ENCODE data around the gene PRKCQ. TPM values are rescaled to one million over a fixed set of nuclear protein-coding genes. Genes with fewer than 3 reads are reported as not detected.

The PRKCQ gene
- total RNA-seq, 6 experiments from 2014 or later: not detected

DNA sequence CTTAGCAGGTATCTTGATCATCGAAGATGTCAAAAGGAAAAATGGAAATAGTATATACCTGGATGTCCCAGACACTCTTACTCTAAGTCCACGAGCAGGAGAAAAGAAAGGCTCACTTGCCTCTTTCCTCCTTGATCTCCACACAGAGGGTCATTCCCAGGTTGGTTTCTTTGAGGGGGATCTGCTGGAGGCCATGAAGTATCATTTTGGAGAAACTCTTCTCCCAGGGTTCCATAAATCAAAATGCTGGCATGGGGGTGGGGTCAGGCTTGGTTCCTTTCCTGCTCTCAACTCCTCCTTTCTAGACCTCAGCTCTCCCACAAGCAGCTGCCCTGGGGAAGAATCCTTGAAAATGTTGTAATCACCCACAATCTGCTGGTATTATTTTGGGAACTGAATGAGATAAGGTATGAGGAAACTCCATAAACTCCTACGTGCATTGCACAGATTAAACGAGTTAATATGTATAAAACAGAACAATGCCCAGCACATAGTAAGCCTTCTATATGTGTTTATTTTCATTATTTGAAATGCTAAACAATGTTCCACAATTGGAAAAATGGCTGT lies 54.4 kb downstream of the PRKCQ start:
- Mint-ChIP-seq H3K9me3 (peaks cover 6% of the 10 kb centered on the region; the same call in 1 of the 2 replicates), H3K4me3 (no peak overlapping the region), H3K27ac (no peak overlapping the region), H3K36me3 (ENCODE audit: low read depth) (no peaks in the 10 kb centered on the region), H3K27me3 (ENCODE audit: insufficient read depth) (peaks cover 6% of the 10 kb centered on the region), H3K4me1 (ENCODE audit: low read depth) (no peaks in the 10 kb centered on the region)
- TF ChIP-seq, protein P1, sequence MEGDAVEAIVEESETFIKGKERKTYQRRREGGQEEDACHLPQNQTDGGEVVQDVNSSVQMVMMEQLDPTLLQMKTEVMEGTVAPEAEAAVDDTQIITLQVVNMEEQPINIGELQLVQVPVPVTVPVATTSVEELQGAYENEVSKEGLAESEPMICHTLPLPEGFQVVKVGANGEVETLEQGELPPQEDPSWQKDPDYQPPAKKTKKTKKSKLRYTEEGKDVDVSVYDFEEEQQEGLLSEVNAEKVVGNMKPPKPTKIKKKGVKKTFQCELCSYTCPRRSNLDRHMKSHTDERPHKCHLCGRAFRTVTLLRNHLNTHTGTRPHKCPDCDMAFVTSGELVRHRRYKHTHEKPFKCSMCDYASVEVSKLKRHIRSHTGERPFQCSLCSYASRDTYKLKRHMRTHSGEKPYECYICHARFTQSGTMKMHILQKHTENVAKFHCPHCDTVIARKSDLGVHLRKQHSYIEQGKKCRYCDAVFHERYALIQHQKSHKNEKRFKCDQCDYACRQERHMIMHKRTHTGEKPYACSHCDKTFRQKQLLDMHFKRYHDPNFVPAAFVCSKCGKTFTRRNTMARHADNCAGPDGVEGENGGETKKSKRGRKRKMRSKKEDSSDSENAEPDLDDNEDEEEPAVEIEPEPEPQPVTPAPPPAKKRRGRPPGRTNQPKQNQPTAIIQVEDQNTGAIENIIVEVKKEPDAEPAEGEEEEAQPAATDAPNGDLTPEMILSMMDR (IDR thresholded peaks at IDR 0.05): no peak
- DNase-seq: no peak

DNA sequence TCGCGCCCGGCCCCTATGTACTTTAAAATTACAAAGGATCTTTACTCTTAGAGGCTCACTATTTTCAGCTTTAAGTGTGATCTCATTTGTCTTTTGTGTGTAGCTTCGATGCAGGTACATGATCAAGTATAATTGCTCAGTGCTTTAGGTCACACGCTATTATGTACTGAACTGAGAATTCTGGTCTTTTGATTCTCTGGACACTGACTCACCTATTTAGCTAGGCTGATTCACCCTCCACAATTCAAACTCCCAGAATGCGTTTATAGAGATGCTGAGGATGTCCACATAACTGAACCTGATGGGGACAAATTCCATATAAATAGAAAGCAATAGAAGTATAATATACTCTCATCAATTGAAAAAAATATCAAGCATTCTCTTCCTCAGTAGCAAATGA lies 57.8 kb downstream of the PRKCQ start:
- no peak for DNase-seq
- H3K9me3 Mint-ChIP-seq: peaks cover 6% of the 10 kb centered on the region; the same call in 1 of the 2 replicates
- no peak overlapping the region for H3K4me3 Mint-ChIP-seq
- TF ChIP-seq, protein P1 (IDR thresholded peaks at IDR 0.05): no peak
- H3K36me3 Mint-ChIP-seq (ENCODE audit: low read depth): no peaks in the 10 kb centered on the region
- no peaks in the 10 kb centered on the region for H3K4me1 Mint-ChIP-seq (ENCODE audit: low read depth)
- H3K27me3 Mint-ChIP-seq (ENCODE audit: insufficient read depth): peaks cover 5% of the 10 kb centered on the region
- H3K27ac Mint-ChIP-seq: no peak overlapping the region

DNA sequence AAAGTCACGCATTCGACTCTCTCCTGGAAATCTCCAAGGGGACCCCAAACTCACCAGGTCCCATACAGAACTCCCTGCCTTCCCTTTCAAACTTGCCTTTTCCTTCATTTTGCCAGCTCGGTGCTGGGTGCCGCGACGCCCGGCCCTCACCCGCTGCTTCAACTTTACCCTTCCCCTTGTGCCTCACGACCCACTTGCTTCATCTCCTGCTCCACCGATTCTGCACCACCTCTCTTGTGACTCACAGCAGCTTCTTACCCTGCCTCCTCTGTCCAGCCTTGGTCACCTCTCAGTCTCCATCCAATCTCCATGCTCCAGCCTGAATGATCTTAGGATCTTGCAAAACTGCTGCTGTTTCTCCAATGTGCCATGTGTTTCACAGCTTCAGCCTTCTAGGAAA lies 59.9 kb downstream of the PRKCQ start:
- Mint-ChIP-seq H3K36me3 (ENCODE audit: low read depth) (no peaks in the 10 kb centered on the region), H3K9me3 (no peaks in the 10 kb centered on the region), H3K4me1 (ENCODE audit: low read depth) (no peaks in the 10 kb centered on the region), H3K27me3 (ENCODE audit: insufficient read depth) (peaks cover 12% of the 10 kb centered on the region; the same call in 1 of the 2 replicates), H3K4me3 (no peak overlapping the region), H3K27ac (no peak overlapping the region)
- DNase-seq: no peak
- TF ChIP-seq, protein P1 (IDR thresholded peaks at IDR 0.05): no peak

DNA sequence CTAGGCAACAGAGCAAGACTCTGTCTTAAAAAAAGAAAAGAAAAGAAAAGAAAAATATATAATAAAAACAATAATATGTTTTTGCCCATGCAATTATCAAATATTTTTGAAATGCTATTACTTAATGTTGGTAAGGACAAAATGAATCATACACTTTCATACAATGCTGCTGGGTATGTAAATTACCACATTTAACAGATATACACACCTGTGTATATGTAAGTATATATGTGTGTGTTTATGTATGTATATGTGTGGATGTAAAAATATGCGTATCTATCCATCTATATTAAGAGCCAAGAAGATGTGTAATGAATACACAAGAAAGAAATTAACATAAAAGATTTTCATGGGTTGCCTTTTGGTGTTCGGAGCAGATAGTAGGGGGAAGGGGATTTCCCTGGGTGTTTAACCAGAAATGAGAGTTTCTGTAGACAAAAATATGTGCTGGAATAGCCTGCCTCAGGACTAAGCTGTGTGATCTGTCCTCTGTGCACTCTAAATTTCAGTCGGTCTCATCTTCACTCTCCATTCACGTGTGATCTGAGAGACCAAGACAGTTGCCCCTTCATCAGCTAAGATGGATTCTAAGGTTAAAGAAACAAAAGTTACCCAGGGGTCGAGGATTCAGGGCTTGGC lies 61.2 kb downstream of the PRKCQ start:
- no peaks in the 10 kb centered on the region for H3K4me1 Mint-ChIP-seq (ENCODE audit: low read depth)
- TF ChIP-seq, protein P1 (IDR thresholded peaks at IDR 0.05): no peak
- H3K36me3 Mint-ChIP-seq (ENCODE audit: low read depth): no peaks in the 10 kb centered on the region
- no peaks in the 10 kb centered on the region for H3K9me3 Mint-ChIP-seq
- H3K4me3 Mint-ChIP-seq: no peak overlapping the region
- DNase-seq: no peak
- peaks cover 16% of the 10 kb centered on the region for H3K27me3 Mint-ChIP-seq (ENCODE audit: insufficient read depth)
- H3K27ac Mint-ChIP-seq: no peak overlapping the region

GRCh38 chr10:6516929-6517284 lies 63.2 kb downstream of the PRKCQ start:
- Mint-ChIP-seq H3K27me3 (ENCODE audit: insufficient read depth) (peaks cover 22% of the 10 kb centered on the region), H3K27ac (no peak overlapping the region), H3K4me3 (no peak overlapping the region), H3K4me1 (ENCODE audit: low read depth) (no peaks in the 10 kb centered on the region), H3K9me3 (no peaks in the 10 kb centered on the region), H3K36me3 (ENCODE audit: low read depth) (no peaks in the 10 kb centered on the region)
- no peak for DNase-seq
- TF ChIP-seq, protein P1 (IDR thresholded peaks at IDR 0.05): no peak
